ENCODE results near the gene OR8B12.

The OR8B12 gene

DNA sequence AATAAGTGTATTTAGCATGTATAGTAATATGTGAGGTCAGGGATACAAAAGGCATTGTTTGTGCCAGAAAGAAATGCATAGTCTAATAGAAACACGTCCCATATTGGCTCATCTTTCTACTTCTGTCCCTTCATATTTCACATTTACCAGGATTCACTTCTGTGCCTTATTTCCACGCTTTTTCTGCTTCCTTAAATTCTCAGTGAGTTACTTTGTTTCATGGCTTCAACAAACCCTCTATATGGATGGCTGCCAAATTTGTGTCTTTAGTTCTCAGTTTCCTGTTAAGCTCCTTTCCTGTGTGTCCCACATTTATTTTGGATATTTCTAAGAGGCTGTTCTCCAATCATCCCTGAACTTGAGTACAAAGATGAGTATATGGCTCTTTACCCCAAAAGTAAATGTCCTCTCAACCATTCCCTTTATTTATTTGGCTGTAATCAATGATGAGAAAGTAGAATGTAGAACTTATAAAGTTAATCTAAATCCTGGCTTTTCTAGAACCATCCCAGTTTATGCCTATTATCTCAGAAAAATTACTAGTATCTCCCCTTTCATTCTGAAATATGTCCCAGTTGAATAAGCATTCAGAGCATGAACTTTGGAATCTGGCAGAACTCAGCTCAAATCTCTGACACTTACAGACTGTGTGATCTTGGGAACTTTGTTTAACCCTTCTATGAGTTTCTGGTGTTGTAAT, 23.5 kb downstream of the OR8B12 start:
- DNase-seq = no peak

DNA sequence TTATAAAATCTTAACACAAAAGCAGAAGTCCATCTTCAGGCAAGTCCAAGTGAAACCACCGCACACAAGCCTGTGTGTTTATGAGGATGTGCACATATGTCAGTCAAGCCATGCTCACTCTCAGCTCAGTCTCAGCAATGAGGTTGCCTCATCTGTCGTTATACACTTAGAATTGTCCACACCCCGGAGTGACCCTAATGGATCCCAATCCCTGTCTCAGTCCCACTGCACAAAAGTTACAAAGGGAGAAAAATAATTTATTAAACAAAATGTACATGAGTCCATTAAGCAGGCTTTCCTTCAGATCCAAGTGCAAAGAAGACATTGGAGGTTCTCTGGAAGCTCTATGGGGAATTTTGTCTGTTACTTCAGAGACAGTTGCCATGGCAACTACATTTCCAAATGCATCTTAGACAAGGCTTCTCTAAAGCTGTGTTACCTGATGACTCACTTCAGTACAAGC, 24.4 kb downstream of the OR8B12 start:
- no peak for DNase-seq

DNA sequence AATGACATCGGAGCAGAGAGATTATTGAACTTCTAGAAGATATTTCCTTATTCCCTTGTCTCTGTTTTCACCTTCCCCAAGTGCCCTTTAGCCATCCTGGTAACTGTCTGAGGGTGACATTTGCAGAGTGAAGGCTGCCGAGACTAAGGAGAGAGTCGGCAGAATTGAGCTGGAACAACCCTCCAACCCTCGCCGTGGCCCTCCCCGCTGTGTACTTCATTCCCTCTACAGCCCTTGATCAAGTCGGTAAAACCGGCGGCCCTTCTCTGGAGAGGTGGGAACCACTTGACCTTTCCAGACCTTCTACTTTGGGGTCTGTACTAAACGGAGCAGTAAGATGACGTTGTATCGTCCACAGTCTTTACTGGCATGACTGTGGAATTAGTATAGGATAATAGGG, 26.1 kb downstream of the OR8B12 start:
- no peak for DNase-seq

DNA sequence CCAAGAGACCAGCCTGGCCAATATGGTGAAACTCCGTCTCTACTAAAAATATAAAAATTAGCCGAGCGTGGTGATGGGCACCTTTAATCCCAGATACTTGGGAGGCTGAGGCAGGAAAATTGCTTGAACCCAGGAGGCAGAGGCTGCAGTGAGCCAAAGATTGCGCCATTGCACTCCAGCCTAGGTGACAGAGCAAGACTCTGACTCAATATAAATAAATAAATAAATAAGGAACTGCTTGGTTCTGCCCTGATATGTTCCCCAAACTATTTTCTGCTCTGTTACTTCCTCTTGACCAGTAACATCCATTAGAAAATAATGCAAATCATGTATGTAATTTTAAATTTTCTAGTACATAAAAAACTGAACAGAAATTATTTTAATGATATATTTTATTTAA, 28.8 kb downstream of the OR8B12 start:
- peak; percentile 3 for DNase-seq

DNA sequence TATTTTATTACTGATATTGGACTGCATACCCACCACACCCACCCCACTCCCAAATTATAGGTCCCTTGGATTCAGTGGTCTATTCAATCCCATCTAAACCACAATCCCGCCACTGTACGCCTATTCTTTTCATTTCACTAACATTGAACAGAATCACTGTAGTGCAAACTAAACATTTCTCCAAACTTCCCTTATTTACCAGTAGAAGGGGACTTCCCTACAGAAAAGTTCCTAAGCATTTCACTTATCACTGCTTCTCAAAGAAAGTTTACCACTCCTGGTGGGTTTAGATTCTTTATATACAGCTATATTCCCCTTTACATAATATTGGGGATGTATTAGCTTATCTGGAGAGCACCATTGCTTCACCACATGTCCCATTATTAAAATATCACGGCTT, 29.3 kb downstream of the OR8B12 start:
- DNase-seq = no peak

DNA sequence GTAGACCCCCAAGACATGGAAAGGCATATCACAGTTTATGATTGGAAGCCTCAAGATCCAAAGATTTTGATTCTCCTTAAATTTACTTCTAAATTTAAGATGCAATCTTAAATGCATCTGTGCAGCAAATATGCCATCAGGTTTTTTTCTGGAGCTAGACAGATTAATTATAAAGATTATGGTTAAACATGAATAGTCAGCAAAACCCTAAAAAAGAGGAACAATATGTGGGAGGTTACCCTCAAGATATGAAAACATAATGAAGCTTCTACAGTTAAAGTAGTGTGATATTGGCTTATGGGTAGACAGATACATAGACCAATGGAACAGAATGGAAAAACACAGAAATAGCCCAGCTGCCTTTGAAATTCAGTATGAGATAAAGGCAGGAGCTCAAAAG, 31.7 kb downstream of the OR8B12 start:
- peak; percentile 52 for DNase-seq

DNA sequence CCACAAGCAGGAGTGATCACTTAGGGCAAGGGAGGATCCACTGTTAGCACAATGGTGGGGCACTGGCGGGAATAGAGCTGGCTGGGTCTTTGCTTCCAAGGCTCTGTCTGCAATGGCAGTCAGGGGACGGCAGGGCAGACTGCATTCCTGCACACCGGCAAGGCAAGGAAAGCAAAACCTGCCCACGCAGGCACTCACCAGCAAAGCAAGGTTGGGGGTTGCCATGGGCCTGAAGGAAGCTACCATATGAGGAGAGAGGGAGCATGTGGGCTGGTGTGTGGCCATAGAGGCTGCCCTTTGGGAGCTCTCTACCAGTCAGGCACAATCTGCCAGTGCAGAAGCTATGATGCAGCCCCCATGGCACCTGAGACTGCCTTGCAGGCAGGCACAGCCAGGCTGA, 33.2 kb downstream of the OR8B12 start:
- no peak for DNase-seq

DNA sequence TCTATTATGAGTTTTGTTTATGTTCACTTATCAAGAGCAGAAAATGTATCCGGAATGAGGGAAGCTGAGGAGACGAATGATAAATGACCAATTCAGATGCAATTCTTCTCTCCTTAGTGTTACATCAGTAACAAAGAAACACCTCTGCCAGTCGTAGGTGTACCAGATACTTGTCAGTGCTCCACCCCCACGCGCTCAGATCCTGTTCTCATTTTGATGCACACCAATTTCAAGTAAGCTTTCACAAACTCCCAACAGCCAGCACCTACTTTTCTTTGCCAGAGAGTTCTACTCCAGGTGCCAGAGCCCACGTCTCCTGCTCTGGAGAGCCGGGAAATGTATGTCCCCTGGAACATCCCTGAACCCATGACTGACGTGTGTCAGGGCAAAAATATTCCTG, 43.7 kb downstream of the OR8B12 start:
- no peak for DNase-seq

DNA sequence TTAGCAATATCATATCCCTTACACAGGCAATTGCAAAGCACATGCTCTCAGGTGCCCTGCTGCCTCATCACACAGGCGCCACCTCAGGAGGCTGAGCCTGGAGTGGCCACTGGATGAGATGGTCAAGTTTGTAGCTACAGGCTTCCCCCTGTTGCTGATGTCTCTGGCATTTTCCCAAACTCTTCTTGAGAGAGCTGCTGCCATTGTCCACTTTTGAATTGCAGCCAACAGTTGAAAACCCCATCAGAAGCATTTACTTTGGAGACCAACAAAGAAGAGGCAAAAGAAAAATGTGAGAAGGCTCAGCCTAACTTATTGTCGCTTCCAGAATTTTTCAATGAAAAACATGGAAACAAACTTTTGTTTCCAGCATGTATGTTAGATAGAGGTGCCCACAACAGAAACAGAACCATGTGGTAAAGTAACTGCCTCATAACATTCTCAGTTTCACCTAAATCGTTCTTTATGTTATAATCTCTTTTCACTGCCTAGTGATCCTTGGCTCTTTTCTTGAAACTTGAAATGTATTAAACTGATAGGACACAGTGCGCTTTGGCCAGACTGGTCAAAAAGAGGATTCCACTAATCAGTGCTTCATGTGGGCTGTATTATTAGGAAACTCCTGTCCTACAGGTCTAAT, 50.3 kb downstream of the OR8B12 start:
- DNase-seq = no peak

Data from hematopoietic multipotent progenitor cell treated with erythropoietin and hydrocortisone succinate and interleukin-3 and kit ligand, for 4 days (in vitro differentiated cells).